NCI-H460 (cell line): Measurements from ENCODE around the gene TACC3. TPM values are rescaled to one million over a fixed set of nuclear protein-coding genes. Genes with fewer than 3 reads are reported as not detected.

ENCODE experiments used
- DNase-seq: peaks from one replicate; pipeline ENCODE4 v3.0.0-alpha.2; 2016; ENCODE audit warnings: low read depth; ENCODE audit errors: extremely low read depth
- polyA plus RNA-seq: library from polyadenylated mRNA; depleted of rRNA; stranded (reverse); fragments of >200 nt; gene quantifications from 2 replicates; pipeline ENCODE4 v1.2.3, GENCODE V29; 2014; cell fraction: nucleus; rRNA removed
- total RNA-seq: library from RNA; depleted of rRNA; stranded (reverse); fragments of >200 nt; shearing (Covaris generic); gene quantifications from 2 replicates; pipeline ENCODE4 v1.2.3, GENCODE V29; 2014; rRNA removed

The TACC3 gene
- total RNA-seq, result 20.2 and 24.7 TPM in 2 replicates
- 93.1 and 132 TPM in 2 replicates for polyA plus RNA-seq

- DNase-seq, result peak; percentile 81
These were observed at the start of gene TACC3, which contains the start of gene TMEM129 for GRCh38 chr4:1721003-1721665. Gene TACC3, plus strand, starts transcription at chr4:1721521. Its CDS starts 1,901 bp downstream, at chr4:1723422. Gene TMEM129, minus strand, starts transcription at chr4:1721323. Its CDS starts 486 bp downstream, at chr4:1720837.

- DNase-seq, result no peak
These were observed 47.6 kb upstream of the TACC3 start for GRCh38 chr4:1673671-1674070.

- no peak for DNase-seq
These were observed 46.6 kb upstream of the TACC3 start for GRCh38 chr4:1674682-1675081.

DNA sequence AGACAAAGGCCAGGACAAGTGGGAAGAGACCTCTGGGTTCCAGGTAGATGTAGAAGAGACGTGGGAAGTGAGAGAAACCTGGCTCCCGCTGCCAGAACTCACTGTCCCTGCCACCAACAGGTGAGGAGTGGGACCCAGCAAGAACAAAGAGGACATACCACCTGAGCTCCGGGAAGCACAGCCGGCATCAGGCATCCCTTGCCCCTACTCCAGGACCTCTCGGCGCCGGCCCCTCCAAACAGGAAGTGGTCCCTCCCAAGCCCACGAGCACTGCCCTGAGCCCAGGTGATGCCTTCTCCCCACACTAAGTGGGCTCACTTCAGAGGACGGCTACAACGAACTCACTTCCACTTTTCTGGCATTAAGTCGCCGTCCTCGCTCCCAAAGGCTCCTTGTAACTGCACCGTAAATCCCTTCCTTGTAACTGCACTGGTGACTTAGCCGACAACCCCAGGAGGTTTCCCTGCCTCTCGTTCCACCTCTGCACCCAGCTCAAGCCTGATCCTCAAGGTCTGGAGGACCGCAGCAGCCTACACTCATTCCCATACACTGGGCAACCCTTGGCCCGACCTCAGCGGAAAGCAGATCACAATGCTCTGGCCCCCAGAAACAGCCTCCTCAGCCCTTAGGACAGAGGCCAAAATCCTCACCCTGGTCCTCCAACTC lies 46.1 kb upstream of the TACC3 start:
- no peak for DNase-seq

DNA sequence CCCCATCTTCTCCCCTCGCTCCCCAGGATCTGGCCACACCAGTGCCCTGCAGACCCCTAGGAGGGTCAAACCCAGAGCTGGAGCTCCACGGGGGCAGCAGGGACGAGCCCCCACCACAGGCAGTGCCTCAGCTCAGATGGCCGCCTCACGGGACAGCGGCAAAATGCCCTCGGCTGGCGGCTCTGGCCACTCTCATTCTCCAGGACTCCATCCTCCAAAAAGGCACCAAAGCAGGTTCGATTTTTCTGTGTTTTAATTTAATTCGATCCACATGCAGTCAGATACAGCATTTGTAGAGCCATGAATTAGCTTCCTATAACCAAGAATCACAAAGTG lies 45.6 kb upstream of the TACC3 start:
- no peak for DNase-seq

GRCh38 chr4:1676605-1677525 lies 44.5 kb upstream of the TACC3 start:
- peak; percentile 42 for DNase-seq

DNA sequence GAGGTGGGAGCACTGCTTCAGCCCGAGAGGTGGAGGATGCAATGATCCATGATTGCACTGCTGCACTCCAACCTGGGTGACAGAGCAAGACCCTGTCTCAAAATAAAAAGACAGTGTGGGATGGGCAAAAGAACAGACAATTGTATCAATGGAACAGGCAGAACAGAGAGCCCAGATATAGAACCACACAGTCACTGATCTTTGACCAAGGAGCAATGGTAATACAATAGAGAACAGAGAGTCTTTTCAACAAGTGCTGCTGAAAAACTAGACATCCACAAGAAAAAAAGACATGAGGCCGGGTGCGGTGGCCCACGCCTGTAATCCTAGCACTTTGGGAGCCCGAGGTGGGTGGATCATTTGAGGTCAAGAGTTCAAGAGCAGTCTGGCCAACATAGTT lies 43.1 kb upstream of the TACC3 start:
- DNase-seq, result no peak

DNA sequence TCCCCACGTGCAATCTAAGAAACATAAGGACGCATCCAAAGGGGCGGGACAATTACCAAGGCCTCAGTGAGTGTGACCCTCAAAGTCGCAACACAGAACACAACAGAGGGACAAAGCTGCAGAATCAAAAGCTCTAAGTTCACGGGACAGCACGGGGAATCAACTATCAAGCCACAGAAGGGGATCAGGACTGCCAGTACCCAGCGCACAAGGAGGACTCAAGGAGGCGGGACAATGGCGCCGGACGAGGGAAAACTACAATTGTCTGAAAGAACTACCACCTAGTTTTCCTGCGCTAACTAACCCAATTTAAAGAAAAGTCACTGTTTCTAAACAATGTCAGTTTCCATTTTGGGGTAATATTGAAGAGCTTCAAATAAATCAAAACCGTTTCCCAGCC lies 38.5 kb upstream of the TACC3 start:
- no peak for DNase-seq

DNA sequence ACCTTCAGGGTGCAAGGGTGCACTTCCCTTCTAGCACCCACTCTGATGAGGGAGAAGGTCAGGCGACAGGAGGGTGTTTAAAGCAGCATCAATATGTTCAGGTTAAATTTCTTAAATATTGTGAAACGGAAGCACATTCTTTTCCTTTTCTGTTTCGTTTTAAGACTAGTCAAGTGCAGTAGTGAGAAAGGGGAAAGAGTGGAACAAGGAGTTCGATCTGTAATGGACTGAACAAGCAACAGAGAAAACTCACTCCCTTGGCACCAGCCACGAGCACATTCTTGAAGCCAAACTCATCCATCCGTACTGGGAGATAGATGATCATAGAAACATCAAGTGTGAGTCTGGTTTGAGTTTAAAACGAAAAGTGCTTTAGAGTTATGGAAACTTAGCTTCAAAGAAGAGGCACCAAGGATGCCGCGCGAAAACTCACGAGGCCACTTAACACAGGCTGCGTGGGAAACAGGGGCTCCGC lies 38.0 kb upstream of the TACC3 start:
- no peak for DNase-seq

DNA sequence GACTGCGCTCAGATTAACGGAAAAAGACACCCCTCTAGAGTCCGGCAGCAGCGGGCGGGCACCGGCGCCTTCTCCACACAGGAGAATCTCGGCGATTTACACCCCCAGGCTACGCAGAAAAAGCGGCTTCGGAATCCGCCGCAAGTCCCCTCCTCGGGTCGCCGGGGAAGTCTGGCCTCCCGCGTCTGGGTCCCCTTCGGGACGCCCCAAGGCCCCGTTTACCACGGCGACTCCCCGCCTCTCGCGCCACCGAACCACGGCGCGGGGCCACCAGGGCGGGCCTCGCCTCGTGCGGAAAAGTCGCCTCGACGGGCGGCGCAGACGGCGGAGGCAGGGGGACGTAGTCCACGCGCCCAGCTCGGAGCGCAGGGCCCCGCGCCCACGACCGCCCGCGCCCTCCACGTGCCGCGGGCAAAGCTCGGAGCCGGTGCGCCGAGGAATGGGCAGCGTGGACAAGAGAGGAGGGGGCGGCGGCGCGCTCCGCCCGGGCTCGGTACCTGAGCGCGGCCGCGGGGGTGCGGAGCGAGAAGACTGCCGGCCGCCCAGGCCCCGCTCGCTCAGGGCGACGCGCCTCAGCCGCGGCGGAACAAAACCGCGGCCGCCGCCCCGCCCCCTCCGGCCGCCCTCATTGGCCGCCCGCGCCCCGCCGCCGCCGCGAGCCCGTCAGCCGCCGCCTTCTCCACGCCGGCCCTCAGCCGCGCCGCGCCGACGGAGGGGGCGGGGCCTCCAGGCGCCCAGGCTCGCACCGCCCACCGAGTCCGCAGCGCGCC lies 37.4 kb upstream of the TACC3 start, which contains the start of gene FAM53A:
TSS of gene FAM53A (minus strand) at position 578 of the 770 bp plus-strand sequence. CDS start 15,572 bp downstream, outside the sequence.
- peak; percentile 85 for DNase-seq

DNA sequence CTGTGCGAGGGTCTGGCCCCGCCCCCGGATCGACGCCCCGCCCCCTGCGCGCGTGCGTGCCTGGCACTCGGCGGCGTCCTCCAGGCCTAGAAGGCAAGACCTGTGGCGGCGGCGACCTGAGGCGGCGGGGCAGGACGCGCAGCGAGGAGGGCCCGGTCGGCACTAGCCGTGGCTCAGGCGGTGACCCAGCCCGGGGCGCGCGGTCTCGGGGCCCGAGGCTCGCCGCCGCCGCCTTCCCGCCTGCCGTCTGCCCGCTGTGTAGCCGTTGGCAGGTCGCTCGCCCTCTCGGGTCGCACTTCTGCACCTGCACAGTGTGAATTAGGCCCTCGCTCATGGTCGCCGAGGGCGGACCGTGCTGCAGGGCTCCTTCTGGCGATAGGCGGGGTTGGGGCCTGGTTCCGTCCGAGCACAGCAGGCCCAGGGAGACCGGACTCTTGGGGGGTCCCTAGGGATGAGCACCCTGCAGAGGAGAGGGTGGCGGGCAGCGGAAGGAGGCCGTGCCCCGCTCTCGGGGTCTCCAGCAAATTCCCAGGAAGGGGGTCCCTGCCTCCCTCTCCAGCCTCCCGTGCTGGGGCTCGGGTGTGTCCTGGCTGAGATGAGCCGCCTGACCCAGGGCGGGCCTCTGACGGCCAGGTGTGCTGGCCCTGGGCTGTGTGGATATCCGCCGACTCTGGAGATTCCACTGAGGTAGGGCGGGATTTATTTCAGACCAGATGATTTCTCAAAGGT lies 36.7 kb upstream of the TACC3 start:
- no peak for DNase-seq

DNA sequence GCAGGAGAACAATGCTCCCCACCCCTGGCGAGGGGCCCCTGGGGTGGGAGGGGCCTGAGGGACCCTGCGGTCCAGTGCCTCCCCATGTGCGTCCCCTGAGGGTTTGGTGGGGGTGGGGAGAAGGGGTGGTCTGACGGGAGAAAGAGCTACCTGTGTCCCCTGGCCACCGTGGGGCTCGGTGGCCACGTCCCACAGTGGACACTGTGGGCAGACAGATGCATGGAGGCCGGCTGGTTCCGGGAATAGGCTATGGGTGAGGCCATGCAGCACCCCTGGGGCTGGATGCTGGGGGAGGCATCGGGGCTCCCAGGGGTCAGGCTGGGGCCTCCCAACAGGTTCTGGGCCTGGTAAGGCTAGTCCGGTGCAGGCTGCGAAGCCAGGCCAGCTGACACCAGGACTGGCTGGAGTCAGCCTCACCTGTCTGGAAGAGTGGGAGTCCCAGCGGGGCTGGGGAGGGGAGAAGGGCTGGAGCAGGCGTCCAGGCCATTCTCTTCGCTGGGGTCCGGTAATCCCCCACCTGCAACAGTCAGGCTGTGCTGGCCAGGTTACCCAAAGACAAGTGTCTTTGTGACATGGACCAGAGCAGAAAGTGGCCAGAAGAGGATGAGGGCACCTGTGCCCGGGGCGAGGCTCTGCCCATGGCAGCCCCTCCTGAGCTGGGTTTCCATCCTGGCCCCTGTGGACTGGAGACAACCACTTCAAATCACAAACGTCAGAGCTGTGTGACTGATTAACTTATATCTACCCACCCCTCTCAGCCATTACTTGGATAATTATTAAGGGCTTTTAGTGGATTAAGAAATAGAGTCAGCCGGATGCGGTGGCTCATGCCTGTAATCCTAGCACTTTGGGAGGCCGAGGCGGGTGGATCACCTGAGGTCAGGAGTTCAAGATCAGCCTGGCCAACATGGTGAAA lies 35.8 kb upstream of the TACC3 start:
- DNase-seq, result no peak

DNA sequence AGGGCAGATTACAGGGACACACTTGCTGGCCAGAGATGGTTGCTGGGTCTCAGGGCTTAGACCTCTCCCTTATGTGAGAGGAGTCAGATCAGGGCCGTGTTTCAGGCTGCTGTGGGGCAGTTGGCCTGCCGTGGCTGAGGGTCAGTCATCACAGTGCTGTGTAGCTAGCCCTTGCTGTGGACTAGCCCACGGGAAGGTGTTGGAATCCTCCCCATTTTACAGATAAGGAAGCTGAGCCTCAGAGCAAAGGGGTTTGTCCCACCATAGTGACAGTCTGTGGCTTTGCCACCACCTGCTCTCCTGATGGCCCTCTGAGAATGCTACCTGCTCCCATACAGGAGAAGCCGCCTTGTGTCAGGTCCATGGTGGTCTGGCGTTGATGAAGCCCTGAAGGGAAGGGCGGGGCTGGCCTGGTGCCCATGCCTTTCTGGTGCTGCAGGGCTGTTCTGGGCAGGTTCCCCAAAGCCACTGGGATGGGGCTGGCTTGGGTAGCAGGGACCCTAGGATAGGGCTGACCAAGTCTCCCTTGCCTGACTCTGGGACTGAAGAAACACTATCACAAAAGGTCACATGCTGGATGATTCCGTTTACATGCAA lies 34.8 kb upstream of the TACC3 start:
- no peak for DNase-seq

DNA sequence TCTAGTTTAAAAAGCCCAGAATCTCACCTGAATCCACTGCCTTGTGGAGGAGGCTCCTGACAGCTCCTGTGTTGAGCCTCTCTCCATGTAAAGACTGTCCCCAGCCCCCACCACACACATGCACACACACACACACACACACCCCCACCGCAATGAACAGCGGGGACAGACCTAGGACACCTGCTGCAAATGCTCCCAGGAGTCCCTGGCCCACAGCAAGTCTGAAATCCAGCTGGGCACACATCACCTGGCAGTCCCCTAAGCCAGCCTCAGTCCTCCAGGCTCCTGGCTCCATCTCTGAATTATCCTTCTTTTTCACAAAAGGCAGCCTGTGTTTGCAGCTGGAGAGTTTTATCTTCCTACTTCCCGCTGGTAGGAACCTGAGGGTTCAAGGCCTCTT lies 30.6 kb upstream of the TACC3 start:
- no peak for DNase-seq

DNA sequence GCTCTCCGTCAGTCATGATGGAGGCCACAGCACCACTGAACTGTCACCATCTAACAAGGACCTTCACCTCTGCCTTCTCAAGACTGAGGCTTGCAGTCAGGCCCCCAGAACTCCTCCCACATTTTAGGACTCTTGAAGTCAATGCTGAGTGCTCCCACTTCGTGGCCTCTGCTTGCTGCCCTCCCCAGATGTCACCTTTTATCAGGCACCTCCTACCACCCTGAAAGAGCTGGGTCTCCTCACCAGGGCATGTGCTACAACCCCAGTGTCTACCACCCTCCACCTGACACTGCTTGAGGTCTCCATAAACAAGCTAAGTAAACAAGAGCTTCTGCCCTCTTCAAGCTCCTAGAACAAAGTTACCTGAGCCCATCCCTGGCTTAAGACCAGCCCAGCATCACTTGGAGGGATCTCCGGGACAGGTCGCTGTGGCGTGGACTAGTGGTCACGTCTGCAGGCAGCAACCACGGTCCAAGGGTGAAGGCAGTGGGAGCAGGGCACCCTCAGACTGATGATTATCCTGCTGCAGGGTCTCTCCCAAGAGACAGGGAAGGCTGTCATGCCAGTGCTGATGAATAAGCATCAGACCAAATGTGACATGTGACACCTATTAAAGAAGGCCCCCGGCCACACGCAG lies 29.5 kb upstream of the TACC3 start:
- no peak for DNase-seq

DNA sequence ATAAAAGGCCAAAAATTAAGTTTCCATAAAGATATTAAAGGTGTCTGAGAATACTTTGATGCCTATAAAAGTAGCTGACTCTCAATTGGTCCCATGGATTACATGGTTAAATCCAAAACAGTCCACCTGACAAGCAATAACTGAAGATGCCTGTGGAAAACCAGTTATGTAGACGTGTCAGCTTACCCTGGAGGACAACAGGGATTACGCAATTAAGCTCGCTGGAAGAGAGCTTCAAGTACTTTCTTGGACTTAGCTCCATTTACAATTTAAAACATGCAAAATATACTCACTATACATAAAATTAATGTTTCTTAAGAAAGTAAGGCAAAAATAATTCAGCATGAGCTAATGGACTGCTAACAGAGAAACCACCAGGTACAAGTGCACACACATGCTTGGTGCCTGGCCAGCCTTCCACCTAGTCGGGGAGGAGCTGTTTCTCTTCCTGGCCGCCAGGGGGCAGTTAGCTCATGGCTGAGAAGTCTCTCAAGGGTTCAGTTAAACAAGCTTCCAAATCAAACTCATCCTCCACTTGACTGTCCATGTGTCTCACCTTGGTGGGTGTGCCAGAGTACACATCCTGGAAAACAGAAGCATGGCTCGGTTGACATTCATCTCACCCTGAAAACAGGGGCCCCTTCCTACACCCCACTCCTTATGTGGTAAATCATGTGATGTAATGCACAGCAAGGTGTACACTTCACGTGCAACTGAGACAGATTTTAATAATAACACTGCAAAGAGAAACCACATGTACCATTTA lies 28.0 kb upstream of the TACC3 start:
- DNase-seq, result peak; percentile 78

GRCh38 chr4:1695913-1696312 lies 25.4 kb upstream of the TACC3 start:
- DNase-seq, result no peak
